HUES48 (cell line): ENCODE measurements around the gene NKAIN2.

Experiments used
- H3K27ac ChIP-seq: one replicate; pipeline ENCODE4 v1.7.0; 2013; ENCODE audit warnings: low read depth, low read length, inconsistent platforms
- H3K27me3 ChIP-seq: 2 replicates; pipeline ENCODE4 v1.6.1; 2013; ENCODE audit warnings: mild to moderate bottlenecking, low read length; ENCODE audit not compliant: control insufficient read depth, insufficient read depth
- H3K36me3 ChIP-seq: 2 replicates; pipeline ENCODE4 v1.6.1; 2013; ENCODE audit warnings: low read length; ENCODE audit not compliant: control insufficient read depth, insufficient read depth
- H3K4me1 ChIP-seq: 2 replicates; pipeline ENCODE4 v1.6.1; 2013; ENCODE audit warnings: mild to moderate bottlenecking, low read length; ENCODE audit not compliant: control insufficient read depth, insufficient read depth
- H3K4me3 ChIP-seq: 2 replicates; pipeline ENCODE4 v1.5.1; 2013; ENCODE audit warnings: mild to moderate bottlenecking, low read depth, low read length
- H3K9ac ChIP-seq: 2 replicates; pipeline ENCODE4 v1.6.1; 2013; ENCODE audit warnings: mild to moderate bottlenecking, low read depth, low read length, moderate library complexity
- H3K9me3 ChIP-seq: 2 replicates; pipeline ENCODE4 v1.6.1; 2013; ENCODE audit warnings: low read length; ENCODE audit not compliant: control insufficient read depth, insufficient read depth

NKAIN2 gene

GRCh38 chr6:123806561-123806960 is 2.9 kb downstream of the NKAIN2 start:
- Histone ChIP-seq H3K9me3 (no peaks in the 10 kb centered on the region), H3K27ac (no peak overlapping the region), H3K36me3 (no peaks in the 10 kb centered on the region), H3K27me3 (peaks cover 62% of the 10 kb centered on the region), H3K4me1 (0 out of 2 replicates have a peak, but pooled peaks cover 5% of the 10 kb centered on the region), H3K9ac (no peak overlapping the region), H3K4me3 (no peak overlapping the region)

DNA sequence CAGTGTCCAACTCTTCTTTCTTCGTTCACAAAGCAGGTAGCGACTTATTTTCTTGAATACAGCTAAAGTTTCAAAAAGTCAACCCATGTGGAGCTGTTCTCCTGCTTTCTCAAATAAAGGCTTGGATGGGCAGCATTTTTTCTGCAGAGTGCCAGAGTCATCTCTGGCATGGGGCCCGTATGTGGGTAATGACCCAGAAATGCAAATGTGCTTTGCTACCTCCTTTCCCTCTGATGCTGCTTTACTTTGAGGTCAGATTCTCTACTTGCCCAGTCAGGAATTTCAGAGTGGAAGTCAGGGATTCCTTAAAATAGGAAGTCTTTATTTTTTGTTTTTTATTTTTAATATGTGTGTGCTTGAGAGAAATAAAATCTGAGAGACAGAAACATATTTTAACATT is 4.9 kb downstream of the NKAIN2 start:
- 0 out of 2 replicates have a peak, but pooled peaks cover 5% of the 10 kb centered on the region for H3K4me1 ChIP-seq
- H3K9ac ChIP-seq: no peak overlapping the region
- H3K9me3 ChIP-seq: no peaks in the 10 kb centered on the region
- peaks cover 46% of the 10 kb centered on the region for H3K27me3 ChIP-seq
- no peaks in the 10 kb centered on the region for H3K36me3 ChIP-seq
- no peak overlapping the region for H3K4me3 ChIP-seq
- no peak overlapping the region for H3K27ac ChIP-seq

GRCh38 chr6:123810214-123810613 is 6.5 kb downstream of the NKAIN2 start:
- no peaks in the 10 kb centered on the region for H3K9me3 ChIP-seq
- no peaks in the 10 kb centered on the region for H3K36me3 ChIP-seq
- peaks cover 32% of the 10 kb centered on the region for H3K27me3 ChIP-seq
- H3K27ac ChIP-seq: no peak overlapping the region
- H3K4me1 ChIP-seq: no peaks in the 10 kb centered on the region
- no peak overlapping the region for H3K9ac ChIP-seq
- no peak overlapping the region for H3K4me3 ChIP-seq

- H3K4me3 ChIP-seq: no peak overlapping the region
- peaks cover 24% of the 10 kb centered on the region for H3K27me3 ChIP-seq
- no peaks in the 10 kb centered on the region for H3K9me3 ChIP-seq
- H3K9ac ChIP-seq: no peak overlapping the region
- H3K27ac ChIP-seq: no peak overlapping the region
- no peaks in the 10 kb centered on the region for H3K4me1 ChIP-seq
- H3K36me3 ChIP-seq: no peaks in the 10 kb centered on the region
Observed at GRCh38 chr6:123810948-123811347, 7.3 kb downstream of the NKAIN2 start.

DNA sequence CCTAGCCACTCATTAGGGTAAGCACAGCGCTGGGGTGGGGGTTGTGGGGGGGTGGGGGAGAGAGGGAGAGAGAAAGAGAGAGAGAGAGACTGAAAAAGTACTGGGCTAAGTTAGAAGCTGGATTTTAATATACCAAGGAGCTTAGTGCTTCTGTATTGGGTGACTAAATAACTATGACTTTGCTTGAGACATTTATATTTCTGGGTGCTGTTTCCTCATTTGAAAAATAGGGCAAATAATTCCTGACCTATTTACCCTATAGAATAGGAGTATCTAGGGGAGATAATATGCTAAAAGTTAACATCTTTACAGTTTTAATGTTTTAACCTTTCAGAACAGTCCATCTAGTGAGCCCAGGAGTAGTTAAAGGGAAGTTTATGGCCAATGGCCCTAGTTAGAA is 7.7 kb downstream of the NKAIN2 start:
- no peaks in the 10 kb centered on the region for H3K9me3 ChIP-seq
- no peaks in the 10 kb centered on the region for H3K4me1 ChIP-seq
- no peak overlapping the region for H3K9ac ChIP-seq
- H3K36me3 ChIP-seq: no peaks in the 10 kb centered on the region
- no peak overlapping the region for H3K27ac ChIP-seq
- no peak overlapping the region for H3K4me3 ChIP-seq
- H3K27me3 ChIP-seq: peaks cover 20% of the 10 kb centered on the region

DNA sequence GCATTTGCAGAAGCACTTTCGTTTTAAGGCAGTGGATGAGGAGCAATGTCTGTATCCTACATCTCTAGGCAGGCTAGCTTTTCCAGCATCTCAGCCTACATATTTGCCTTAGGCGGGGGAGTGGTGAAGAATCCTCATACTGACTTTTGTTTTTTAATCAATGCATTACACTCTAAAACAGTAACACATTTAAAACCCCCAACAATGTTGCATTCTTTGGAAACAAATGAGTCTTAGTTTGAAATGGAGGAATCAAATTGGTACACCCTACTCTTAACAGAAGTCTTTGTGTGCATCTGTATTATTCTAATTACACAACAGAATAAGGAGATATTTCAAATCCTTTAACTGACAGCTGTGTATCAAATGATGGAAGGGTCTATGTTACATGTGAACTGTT is 9.0 kb downstream of the NKAIN2 start:
- Histone ChIP-seq H3K9ac (no peak overlapping the region), H3K9me3 (no peaks in the 10 kb centered on the region), H3K4me1 (no peaks in the 10 kb centered on the region)

DNA sequence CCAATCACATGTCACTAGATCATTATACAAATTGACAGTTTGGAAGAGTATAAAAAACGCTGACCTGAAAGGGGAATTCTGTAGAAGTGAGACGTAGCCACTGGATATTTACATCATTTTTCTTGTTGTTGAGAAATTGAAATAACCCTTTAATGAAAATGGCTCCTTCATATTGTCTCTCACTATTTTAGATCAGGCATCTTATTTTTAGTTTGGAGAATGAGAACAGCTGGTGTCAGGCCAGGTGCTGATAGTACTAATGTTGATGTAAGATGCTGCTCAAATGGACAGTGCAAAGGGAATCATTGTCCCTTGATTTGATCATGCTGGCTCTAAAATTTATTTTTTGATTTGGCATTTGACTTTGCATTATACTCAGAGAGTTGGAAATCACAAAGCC is 17.4 kb downstream of the NKAIN2 start:
- no peaks in the 10 kb centered on the region for H3K4me1 ChIP-seq
- H3K9me3 ChIP-seq: no peaks in the 10 kb centered on the region
- no peak overlapping the region for H3K9ac ChIP-seq
- H3K27me3 ChIP-seq: no peaks in the 10 kb centered on the region
- H3K4me3 ChIP-seq: no peak overlapping the region
- H3K27ac ChIP-seq: no peak overlapping the region
- no peaks in the 10 kb centered on the region for H3K36me3 ChIP-seq

More for the DNA sequence above, 9.0 kb downstream of the NKAIN2 start:
- no peaks in the 10 kb centered on the region for H3K36me3 ChIP-seq
- H3K27ac ChIP-seq: no peak overlapping the region
- H3K4me3 ChIP-seq: no peak overlapping the region
- H3K27me3 ChIP-seq: peaks cover 8% of the 10 kb centered on the region; the same call in 1 of the 2 replicates

DNA sequence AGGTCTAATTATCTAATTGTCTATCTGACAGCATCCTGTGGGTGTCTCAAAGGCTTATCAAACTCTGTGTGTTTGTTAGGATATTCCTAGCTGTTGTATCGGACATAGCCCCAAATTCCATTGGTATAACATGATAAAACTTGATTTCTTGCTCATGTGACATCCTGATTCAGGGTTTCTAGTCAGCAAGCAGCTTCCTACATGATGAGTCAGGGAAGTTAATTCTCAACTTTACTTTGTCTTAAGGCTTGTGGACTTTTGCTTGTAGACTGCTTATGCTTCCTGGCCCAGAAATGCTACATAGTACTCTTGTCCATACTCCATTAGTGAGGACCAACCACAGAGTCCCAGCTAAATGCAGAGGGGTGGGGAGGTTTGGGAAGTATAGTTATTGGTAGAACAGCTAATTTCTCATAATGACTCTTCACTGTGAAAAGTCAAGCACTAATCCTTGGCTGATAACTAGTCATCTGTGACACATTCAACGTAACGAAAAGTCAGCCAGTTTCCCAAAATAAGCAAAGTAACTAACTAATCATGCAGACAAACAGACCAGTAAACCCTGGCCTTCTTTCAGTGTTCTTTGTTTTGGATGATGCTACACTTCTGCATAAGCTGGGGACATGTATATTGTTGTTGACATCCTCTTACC is 25.8 kb downstream of the NKAIN2 start:
- Histone ChIP-seq H3K27ac (no peak overlapping the region), H3K4me1 (peaks cover 17% of the 10 kb centered on the region), H3K9me3 (no peaks in the 10 kb centered on the region), H3K27me3 (peaks cover 29% of the 10 kb centered on the region), H3K9ac (no peak overlapping the region), H3K36me3 (no peaks in the 10 kb centered on the region), H3K4me3 (no peak overlapping the region)

- H3K9me3 ChIP-seq: no peaks in the 10 kb centered on the region
- H3K36me3 ChIP-seq: no peaks in the 10 kb centered on the region
- no peak overlapping the region for H3K4me3 ChIP-seq
- peaks cover 17% of the 10 kb centered on the region for H3K4me1 ChIP-seq
- no peak overlapping the region for H3K27ac ChIP-seq
- no peak overlapping the region for H3K9ac ChIP-seq
- H3K27me3 ChIP-seq: peaks cover 29% of the 10 kb centered on the region
Observed at GRCh38 chr6:123830120-123830519, 26.5 kb downstream of the NKAIN2 start.

- H3K9me3 ChIP-seq: no peaks in the 10 kb centered on the region
- no peak overlapping the region for H3K4me3 ChIP-seq
- H3K4me1 ChIP-seq: peaks cover 10% of the 10 kb centered on the region; the same call in 1 of the 2 replicates
- no peaks in the 10 kb centered on the region for H3K36me3 ChIP-seq
- H3K27me3 ChIP-seq: no peaks in the 10 kb centered on the region; the same call in 1 of the 2 replicates
- H3K27ac ChIP-seq: no peak overlapping the region
- H3K9ac ChIP-seq: no peak overlapping the region
Observed at GRCh38 chr6:123838505-123839234, 35.0 kb downstream of the NKAIN2 start.
